NCI-H226 (cell line): ENCODE results near the gene COL9A1.
"Not testable (repeated sequence)": the region's sequence is repeated elsewhere in the genome, so short reads cannot be mapped to it uniquely, and the experiment has no call there.

ENCODE experiments used
- DNase-seq: peaks from one replicate; pipeline ENCODE4 v3.0.0-alpha.2; 2015

COL9A1 gene

DNA sequence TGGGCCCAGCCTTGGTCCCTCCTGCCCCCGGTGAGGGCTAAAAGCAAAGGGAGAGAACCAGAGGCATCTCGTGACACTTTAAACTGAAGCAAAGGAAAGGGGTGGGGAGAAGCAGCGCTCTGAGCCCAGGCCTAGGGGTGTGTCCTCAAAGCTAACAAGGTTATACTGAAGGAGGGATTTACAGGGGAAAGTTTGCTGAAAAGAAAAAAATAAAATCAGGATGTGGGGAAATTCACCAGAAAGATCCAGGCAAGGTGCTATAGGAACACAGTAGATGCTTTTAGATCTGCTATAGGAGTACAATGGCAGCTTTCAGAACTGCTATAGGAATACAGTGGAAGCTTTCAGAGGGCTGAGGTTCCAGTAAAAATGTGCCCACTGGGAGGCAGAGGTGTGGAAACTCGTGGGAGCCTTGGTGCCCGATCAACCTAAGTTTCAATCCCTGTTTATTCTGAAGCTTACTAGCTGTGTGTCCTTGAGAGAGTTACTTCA, at the start of gene COL9A1:
COL9A1 (minus strand) TSS at position 51 of the 492 bp plus-strand sequence. CDS start 160 bp downstream, outside the sequence.
- no peak for DNase-seq

GRCh38 chr6:70351461-70351860, 48.6 kb upstream of the COL9A1 start:
- no peak for DNase-seq

- DNase-seq, result no peak
Measured at GRCh38 chr6:70345619-70346018, 42.7 kb upstream of the COL9A1 start.

- no peak for DNase-seq
Measured at GRCh38 chr6:70343313-70343712, 40.4 kb upstream of the COL9A1 start.

- DNase-seq, result not testable (repeated sequence)
Measured at GRCh38 chr6:70339810-70340209, 36.9 kb upstream of the COL9A1 start.

- no peak for DNase-seq
Measured at GRCh38 chr6:70338775-70339174, 35.9 kb upstream of the COL9A1 start.

- DNase-seq, result no peak
Measured at GRCh38 chr6:70337743-70338105, 34.8 kb upstream of the COL9A1 start.

- DNase-seq, result peak; percentile 59
Measured at GRCh38 chr6:70336996-70337742, 34.3 kb upstream of the COL9A1 start.

DNA sequence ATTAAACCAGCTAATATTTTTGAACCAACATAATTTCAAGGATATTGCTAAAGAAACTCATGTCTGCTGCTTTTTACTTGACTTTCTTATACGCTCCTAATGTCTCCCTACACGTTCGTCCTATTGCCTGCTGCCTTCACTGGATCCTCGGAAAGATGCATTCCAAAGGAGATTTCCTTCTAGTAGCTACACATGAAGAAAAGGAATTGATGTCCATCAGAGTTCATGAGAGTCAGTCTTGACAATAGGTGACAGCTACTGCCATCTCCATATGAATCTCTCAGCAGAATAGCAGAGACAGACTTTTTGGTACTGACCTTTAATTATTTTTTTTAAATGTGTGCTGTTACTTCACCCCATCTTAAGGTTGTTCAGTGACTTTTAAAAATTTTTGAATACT, 24.2 kb upstream of the COL9A1 start:
- no peak for DNase-seq

GRCh38 chr6:70325009-70325408, 22.1 kb upstream of the COL9A1 start:
- DNase-seq, result no peak

DNA sequence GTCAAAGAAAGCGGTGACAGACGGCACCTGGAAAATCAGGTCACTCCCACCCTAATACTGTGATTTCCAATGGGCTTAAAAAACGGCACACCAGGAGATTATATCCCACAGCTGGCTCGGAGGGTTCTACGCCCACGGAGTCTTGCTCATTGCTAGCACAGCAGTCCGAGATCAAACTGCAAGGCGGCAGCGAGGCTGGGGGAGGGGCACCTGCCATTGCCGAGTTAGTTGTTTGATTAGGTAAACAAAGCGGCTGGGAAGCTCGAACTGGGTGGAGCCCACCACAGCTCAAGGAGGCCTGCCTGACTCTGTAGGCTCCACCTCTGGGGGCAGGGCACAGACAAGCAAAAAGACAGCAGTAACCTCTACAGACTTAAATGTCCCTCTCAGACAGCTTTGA, 14.9 kb upstream of the COL9A1 start:
- not testable (repeated sequence) for DNase-seq

DNA sequence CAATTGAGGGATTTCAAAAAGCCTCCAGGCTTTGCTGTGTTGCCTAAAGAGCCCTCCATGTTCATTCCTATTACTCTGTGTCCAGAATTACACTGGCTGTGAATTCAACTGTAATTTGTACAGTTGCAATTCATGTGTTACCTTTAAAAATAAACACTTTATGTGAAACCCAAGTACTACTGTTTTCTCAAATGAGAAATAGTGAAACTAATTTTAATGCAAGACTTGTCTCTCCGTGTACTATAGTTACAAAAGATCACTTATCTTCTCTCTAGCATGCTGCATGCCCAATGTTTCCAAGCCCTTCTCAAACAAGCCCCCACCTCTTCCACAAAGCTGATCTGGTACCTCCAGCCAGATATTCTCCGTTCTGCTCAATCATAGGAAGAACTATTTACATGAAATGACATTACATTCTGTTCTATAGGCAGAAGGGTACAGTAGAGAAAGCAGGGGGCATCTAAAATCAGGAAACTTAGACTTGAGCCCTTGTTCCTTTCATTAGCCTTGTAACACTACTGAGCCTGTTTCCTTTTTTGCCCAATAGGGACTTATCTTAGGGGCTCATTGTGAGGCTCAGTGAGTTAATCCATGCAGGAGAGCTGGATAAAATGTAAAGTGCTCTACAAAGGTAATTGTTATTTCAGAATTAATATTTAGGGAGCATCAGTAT, 12.3 kb upstream of the COL9A1 start:
- no peak for DNase-seq

- DNase-seq, result no peak
Measured at GRCh38 chr6:70314296-70314695, 11.4 kb upstream of the COL9A1 start.

- DNase-seq, result peak; percentile 86
Measured at GRCh38 chr6:70312165-70312745, 9.4 kb upstream of the COL9A1 start.

DNA sequence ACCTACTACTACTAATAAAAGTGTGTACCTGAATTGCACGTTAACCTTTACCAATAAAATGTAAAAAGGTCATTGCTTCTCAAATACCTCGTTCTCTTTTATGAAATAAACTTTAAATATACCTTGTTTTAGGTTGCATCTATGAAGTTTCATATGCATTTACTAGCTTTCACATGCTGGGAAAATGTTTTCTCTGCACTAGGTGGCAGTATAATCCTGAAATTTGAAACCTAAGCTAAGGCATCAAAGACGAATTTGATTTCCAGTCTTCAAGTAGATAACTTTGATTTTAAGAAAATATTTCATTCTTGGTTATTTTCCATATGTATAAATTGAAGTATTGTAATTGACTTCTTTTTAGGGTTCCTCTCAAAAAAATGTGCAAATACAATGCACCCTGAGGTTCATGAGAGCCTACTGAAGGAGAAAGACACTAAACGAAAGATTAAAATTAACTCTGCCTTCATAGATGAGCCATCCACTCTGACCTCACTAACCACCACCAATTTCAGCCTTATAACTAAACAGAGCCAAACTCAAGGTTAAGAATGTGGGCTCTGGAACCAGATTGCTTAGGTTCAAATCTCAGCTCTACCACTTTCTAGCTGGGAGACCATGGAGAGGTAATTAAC, 7.3 kb upstream of the COL9A1 start:
- DNase-seq, result peak; percentile 5

DNA sequence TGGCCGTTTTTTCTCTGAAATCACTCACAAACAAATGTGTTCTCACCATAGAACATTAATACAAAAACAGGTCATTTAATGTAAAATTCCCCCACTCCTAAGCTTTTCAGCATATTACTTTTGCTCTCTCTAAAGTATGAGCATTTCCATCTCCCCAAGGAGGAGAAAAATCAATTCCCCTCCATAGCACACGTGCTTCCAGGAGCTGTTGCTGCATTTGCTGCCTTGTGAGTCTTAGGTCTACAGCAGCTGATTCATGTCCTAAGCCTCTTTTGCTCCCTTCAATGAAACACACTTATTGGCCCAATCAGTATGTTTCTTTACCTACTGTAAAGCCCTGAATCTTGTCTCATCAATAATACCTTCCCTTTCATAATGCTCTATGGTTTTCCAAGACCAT, 6.4 kb upstream of the COL9A1 start:
- no peak for DNase-seq

- DNase-seq, result not testable (repeated sequence)
Measured at GRCh38 chr6:70308142-70308541, 5.3 kb upstream of the COL9A1 start.

DNA sequence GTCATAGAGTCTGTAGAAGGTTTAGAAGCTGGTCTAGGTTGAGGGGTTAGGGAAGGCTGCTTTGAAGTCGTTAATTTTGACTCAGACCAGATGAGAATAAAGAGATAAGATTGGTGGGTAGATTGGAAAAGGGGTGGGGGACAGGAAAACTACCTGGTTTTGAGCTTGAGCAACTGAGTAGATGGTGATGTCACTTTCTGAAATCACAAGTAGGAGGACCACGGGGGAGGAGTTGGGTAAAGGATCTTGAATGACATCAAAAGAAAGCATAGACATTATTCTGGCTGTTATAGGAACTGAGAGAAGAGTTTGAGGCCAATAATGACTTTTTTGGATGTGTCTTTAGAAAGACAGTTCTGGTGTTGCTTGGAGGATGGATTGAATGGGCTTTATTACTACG, 4.1 kb upstream of the COL9A1 start:
- DNase-seq, result no peak

DNA sequence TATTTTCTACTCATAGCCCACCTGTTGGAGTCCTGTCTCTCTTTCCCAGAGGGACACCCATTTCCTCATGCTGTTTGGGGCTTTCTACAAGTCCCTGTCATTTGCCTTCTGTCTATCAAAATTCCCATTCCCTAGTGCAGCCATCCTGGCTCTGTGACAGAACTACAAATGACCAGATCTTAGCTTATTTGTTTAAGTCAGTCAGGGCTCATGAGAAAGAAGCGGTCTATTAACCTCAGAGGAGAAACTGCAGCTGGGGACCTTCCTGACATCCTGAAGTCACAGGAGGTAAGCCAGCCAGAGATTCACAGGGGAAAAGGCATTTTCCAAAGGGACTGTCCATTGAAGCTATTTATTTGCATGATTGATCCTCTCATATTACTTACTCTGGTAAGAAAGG, 1.7 kb upstream of the COL9A1 start:
- no peak for DNase-seq

DNA sequence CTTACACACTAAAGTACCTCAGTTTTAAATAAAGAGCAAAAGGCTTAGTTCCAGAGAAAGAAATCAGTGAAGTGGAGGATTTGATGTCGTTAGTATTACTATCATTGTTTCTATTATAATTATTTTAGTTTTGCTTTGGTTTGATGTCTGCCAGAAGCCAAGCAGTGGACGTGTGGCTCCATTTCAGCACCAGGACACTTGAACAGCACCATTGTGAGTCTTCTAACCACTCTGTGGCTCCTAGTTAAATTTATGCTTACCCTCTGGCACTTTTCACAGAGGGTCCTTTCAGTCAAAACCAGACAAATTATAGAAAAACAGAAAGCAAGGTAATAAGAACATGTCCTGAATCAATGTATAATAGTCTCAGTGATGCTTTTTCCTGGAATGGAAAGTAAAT, 3.4 kb downstream of the COL9A1 start:
- DNase-seq, result no peak

DNA sequence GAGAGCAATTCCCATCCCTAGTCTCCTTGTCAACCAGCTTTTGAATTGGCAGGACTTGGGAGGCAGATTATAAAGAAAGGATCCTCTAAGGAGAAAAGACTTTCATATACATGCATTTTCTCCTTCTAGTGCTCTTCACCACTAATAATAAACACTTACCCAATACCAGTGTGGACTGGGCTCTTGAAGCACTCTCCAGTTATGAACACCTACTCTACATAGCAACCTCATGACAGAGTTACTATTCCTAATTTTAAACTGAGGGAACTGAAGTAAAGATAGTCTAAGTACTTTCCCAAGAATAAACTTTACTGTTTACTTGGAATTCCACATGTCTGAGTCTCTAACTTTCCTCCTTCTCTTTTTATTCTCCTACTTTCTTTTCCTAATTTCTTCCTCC, 4.8 kb downstream of the COL9A1 start:
- DNase-seq, result no peak

- no peak for DNase-seq
Measured at GRCh38 chr6:70292193-70292592, 10.7 kb downstream of the COL9A1 start.

DNA sequence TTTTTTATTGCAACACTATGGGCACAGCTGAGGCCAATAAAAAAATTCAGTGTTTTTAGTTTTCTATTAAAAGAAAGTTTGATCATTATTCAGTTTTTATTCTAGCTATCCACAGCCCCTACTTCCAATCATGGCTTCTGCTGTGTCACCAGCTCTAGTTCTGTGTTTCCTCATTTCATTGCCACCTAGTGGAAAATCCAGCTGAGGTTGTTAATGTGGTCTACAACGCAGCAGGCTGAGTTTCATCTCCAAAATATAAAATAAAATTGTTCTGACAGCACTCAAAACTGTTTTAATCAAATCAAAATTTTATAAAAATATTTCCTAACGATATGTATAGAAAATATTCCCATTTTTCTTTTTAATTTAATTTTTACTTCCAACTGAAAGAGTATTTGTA, 13.6 kb downstream of the COL9A1 start:
- no peak for DNase-seq

GRCh38 chr6:70286905-70287304, 16.0 kb downstream of the COL9A1 start:
- no peak for DNase-seq
